ENCODE measurements around the gene OSBPL3.

Gene OSBPL3

GRCh38 chr7:24978843-24979469 lies 1.0 kb downstream of the OSBPL3 start:
- no peak for DNase-seq

DNA sequence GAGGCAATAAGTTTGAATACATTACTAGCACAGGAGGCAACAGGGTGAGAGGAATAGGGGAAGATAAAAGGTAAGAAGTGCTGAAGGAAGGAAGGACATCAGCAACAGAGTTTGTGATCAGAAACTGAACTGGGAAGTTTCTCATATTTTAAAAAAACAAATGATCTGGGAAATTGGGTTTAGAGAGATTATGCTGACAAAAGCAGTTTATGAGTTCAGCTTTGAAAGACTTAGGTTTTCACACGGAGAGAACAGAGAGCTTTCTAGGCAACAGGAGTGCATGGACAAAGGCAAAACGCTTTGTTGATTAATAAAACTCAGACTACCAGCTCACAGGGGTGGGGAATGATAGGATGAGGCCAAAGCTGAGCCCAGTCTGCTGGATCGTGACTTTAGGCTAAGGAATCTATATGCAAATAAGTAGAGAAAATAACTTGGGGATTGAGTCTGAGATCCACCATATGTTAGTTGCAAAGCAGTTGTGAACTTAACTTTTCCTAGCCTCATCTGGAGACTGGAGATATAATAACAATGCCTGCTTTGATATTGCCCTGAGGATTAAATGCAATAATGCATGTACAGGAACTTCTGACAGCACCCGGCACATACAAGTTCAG lies 4.2 kb downstream of the OSBPL3 start:
- no peak for DNase-seq

GRCh38 chr7:24975172-24975571 lies 4.8 kb downstream of the OSBPL3 start:
- DNase-seq, result no peak

- DNase-seq, result no peak
These were observed 5.7 kb downstream of the OSBPL3 start for GRCh38 chr7:24974026-24974832.

DNA sequence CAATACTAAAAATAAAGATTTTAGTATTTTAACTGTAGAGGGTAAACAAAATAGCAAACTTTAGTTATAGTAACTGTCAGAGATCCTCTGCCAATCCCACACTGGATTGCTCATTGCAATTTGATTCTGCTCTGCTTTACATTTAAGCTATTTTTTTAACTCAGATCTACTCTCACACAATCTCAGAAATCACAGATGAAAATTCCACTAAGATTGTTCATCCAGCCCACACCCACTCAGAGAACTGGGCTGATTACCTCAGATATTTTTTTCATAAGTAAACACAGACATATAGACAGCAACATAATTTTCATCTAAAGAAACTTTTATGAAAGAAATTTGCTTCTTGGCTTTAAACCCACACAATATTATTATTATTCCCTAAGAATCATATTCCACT lies 7.0 kb downstream of the OSBPL3 start:
- DNase-seq, result no peak

DNA sequence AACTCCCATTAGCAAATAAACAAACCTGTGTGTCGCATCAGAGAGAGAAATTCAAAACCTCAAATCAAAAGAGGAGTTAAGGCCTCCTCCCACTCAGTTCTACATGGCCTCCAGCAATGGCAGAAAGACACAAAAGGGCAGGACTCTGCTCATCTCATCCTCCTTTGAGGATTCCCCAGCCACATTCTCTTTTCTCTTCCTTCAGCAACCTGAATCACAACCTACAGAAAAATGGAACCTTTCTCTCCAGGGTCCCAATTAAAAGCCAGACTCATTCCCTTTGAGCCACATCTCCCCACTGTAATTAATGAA lies 7.9 kb downstream of the OSBPL3 start:
- no peak for DNase-seq

DNA sequence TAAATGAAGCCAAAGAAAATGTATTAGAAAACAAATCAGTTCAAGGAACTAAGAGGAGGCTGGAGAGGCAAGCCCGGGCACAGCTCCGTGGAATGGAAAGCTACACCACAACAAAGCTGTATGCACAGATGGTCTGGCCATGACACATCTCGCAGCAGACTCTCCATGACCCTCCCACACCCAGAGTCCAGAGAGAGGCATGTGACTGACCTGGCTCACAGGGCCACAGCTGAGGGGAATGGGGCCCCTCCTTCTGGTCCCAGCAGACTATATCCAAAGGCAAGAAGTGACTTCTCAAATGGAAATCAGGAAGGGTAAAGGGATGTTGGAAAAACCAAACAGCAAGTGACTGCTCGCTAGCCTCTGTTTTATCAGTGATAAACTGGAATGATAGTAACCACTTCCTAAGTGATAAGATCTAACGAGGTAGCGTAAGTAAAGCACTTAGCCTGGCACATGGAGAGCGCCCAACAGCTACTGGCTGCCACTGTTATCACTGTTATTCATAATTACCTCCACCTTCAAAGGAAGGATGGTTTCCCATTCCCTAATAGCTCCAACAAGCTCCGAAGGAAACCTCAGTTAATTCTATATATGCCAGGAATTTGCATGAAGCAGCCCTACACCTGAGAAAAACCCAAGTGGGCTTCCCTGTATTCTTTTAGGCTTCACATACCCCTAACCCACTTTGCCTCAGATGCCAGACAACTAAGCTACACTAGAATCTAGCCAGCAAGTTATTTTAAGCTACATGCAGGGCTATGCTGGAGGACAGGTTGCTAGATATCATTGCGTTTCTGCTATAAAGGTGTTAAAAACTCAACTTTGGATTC lies 8.4 kb downstream of the OSBPL3 start:
- DNase-seq, result no peak

DNA sequence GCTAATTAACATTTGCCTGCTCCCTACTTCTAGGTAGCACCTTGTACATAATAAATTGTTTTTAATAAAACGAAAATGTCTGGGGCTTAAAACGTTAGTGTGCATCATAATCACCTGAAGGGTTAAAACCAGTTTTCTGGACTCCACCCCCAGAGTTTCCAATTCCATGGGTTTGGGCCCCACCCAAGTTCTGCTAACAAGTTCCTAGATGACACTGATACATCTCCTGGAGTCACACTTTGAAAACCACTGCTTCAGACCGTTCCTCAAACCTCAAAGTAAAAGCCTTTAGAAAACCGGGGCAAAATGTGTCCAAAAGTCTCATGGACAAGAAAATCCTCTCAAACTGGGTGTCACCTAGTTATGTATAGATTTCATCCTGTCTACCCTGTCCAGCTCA lies 9.3 kb downstream of the OSBPL3 start:
- no peak for DNase-seq

- DNase-seq, result no peak
These were observed 11.8 kb downstream of the OSBPL3 start for GRCh38 chr7:24968165-24968564.

DNA sequence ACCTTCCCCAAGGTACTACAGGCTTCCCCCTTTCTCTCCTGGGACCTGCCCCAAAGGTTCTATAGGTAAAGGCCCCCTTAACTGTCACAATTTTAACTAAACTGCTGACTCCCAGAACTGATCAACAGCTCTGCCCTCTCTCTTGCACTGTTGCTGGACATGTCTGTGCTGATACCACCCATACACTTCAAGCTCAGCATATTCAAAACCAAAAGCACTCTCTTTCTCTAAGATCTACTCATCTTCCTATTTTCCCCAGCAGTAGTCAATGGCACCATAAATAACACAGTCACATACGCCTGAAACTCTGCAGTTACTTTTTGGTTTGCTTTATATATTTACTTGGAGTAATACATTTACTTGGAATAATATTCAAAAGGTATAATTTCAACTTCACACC lies 12.3 kb downstream of the OSBPL3 start:
- no peak for DNase-seq

DNA sequence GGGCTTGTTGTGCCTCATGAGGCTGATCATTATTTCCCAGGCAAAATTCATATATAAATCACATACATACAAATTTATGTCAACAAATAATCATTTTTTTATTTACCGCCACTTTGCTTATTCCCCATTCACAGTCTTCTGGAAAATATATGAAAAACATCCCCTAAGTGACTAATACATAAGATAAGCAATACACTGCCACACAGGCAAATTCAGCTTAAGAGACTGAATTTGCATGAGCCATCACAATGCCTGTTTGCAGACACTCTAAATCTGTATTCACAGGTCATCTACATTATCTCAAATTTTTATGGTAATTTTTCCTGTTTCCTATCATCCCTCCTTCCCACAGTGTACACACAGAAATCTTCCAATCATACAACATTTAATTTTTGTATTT lies 13.2 kb downstream of the OSBPL3 start:
- DNase-seq, result no peak

DNA sequence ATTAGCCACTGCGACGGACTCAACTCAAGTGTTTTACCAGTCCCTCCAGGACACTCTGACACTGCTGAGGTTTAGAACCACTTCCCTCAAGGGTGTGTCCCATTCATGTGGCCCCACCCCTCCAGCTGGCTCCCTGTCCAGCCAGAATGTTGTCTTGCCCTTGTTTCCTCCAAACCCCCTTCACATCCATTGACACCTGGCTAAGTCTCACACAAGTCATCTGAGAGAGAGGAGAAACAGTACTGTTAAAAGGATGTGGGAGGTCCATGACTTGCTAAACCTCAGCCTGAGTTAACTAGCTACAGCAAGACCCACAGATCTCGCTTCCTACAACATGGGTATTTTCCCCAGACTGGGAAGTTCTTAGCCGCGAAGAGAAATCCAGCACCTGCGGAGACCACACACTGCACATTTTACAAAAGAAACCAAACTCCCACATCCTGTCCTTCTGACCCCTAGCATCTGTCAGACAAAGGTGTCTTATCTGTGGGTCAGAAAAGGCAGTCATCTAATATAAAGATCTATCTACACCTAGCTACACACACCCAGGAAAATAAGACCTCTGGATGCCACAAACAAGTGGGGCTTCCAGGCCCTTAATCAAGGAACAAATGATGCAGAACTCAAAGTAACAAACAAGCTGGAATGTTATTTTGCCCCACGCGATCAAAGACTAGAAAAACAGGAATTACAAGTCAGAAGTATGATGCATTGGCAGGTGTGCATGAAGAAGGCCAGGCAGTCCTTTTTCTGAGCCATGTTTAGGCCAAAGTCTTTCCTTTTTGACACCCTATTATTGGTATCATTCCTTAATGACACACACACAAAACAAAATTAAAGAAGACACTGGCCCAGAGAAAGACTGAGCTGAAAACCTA lies 13.9 kb downstream of the OSBPL3 start:
- DNase-seq, result no peak

DNA sequence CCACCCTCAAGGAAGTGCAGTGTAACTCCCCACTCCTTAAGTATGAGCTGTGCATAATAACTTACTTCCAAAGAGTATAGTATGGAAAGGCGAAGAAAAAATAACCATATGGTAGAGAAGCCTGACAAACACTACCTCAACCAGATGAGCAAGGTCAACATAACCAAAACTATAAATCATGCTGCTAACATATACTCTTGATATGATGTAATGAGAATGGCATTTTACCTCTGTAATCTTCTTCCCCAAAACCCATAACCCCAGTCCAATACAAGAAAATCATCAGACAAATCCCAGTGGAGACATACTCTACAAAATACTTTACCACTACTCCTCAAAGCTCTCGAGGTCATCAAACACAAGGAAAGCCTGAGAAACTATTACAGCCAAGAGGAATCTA lies 15.8 kb downstream of the OSBPL3 start:
- no peak for DNase-seq

- no peak for DNase-seq
These were observed 16.8 kb downstream of the OSBPL3 start for GRCh38 chr7:24963218-24963617.

DNA sequence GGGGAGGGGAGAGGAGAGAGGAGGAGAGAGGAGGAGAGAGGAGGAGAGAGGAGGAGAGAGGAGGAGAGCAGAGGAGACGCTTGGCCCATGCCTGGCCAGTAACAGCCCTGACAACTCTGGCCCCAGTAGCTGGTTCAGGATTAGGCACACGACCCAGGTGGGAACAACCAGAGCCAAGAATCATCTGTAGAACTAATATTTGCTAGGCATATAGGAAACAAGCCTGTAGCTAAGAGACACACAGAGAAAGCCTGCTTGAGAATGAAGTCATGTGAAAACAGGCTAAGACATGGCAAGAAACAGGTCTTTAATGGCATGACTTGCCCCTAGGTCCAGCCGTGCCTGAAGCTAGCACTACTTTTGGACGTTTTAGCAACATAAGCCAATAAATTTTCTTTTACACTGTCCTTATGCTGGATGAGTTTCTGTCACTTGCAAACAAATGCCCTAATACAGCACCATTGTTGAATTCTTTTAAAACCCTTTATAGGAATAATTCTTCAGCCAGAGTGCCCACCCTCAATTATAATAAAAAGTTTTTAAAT lies 17.5 kb downstream of the OSBPL3 start:
- no peak for DNase-seq

GRCh38 chr7:24959735-24960485 lies 20.1 kb downstream of the OSBPL3 start:
- no peak for DNase-seq

GRCh38 chr7:24958399-24958798 lies 21.6 kb downstream of the OSBPL3 start:
- DNase-seq, result no peak

DNA sequence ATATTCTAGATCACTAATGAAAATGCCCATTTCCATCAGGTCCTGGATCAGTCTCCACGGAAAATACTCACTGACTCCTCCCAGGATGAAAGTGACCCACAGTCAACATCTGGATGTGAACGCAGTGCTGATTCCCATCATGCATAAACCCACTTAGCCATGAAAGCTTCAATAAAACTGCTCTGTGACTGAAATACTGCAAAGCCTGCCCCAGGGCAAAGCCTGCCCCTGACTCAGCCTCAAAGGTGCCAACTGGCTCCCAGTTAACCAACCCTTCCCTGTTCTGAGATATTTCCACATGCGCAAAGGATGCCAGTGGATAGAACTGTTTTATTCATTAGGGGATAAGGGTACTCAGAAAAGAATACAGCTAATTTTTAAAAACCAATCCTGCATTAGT lies 24.0 kb downstream of the OSBPL3 start:
- DNase-seq, result no peak

DNA sequence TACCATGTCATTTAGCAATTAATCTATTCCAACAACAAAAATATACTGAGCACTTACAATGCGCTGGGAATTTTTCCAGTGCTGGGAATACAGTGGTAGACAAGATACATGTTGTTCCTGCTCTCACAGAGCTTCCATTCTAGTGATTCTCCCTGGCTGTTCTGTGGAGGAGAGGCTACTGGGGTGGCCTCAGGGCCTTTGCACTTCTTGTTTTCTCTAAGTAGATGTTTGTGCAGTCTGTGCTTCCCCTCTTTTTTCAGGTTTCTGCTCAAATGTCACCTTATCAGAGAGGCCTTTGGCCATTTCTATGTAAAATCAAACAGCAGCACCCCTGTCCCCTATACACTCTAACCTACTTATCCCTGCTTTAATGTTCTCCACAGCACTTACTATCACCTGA lies 24.7 kb downstream of the OSBPL3 start:
- no peak for DNase-seq

DNA sequence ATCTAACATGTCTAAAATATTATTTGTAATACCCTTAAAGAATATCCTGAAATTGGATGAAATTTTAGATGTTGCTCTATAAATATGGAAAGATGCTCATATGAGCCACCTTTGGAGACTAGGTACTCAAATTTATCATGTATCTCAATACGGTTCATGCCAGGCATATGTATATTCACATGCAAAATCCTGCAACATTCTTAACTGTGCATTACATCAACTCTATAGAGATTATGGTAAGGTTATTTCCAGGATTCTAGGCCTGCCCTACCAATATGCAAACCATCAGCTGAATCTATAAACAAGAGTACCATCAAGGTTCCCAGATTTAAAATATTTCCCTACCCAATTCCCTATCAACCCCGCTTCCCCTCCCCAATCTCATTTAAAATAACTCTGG lies 27.5 kb downstream of the OSBPL3 start:
- no peak for DNase-seq

DNA sequence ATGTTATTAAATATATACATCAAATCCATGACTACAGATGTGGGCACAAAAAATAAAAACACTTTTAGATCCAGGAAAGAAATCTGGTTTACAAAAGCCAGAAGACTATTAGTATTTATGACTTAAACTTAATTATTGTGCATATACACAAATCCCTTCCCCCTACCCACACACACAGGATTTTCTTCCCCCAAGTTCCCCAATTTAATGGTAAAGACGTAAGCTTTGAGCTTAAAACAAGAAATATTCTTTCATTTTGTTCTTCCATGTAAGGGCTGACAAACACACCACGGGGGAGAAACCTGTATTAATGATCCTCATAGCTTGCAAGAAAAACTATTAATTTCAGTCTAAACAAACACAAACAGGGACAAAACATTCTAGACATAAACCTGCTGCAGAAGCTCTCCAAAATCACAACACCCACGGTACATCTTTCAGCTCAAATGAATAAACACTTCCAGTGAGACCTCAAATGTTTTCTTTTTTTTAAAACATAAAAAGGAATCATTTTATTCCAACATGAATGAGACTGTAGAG lies 28.5 kb downstream of the OSBPL3 start:
- no peak for DNase-seq

Measured in cerebellar nuclear complex (tissue), 1 donor.